H1 (cell line): ENCODE results near the gene SMURF2. TPM values are rescaled to one million over a fixed set of nuclear protein-coding genes. Genes with fewer than 3 reads are reported as not detected.

Source experiments
- CTCF ChIA-PET: fragments of 300-600 bp; sonication (Branson Sonifier 250); formaldehyde crosslinking; loops from one replicate; lab custom pipeline; 2021; ENCODE audit not compliant: partially characterized antibody; lab: Charles Lee
- POLR2A ChIA-PET: fragments of 300-600 bp; sonication (Branson Sonifier 250); formaldehyde crosslinking; loops from one replicate; lab custom pipeline; 2021; ENCODE audit warnings: inconsistent platforms; ENCODE audit not compliant: partially characterized antibody; lab: Charles Lee
- DNase-seq, 2 experiments: peaks; one replicate each; pipeline versions ENCODE4 v3.0.0 to v3.0.0-alpha.2; 2010 to 2022; ENCODE audit warnings: low spot score in 2 of 2, low read depth in 1 of 2, mixed read lengths in 1 of 2
- FAIRE-seq: peaks from 2 replicates; lab custom pipeline; 2011; peaks lifted over from hg19 to GRCh38; lab: Jason Lieb, UNC
- H2AFZ ChIP-seq: 2 replicates; pipeline ENCODE4 v1.8.1; 2012; ENCODE audit warnings: low read length, inconsistent platforms
- H2AK5ac ChIP-seq: 2 replicates; pipeline ENCODE4 v1.6.1; 2013; ENCODE audit warnings: low read depth, low read length
- H2BK120ac ChIP-seq: replicated peaks from 2 replicates; pipeline ENCODE3; 2013; ENCODE audit warnings: low read depth, low read length, inconsistent platforms
- H2BK12ac ChIP-seq: 2 replicates; pipeline ENCODE4 v1.6.1; 2013; ENCODE audit warnings: low read depth, low read length
- H2BK15ac ChIP-seq: 2 replicates; pipeline ENCODE4 v1.6.1; 2013; ENCODE audit warnings: low read length
- H2BK20ac ChIP-seq: 2 replicates; pipeline ENCODE4 v1.6.1; 2013; ENCODE audit warnings: low read length
- H2BK5ac ChIP-seq: 2 replicates; pipeline ENCODE4 v1.6.1; 2013; ENCODE audit warnings: low read depth, low read length
- H3K14ac ChIP-seq: 2 replicates; pipeline ENCODE4 v1.6.1; 2013; ENCODE audit warnings: inconsistent platforms; ENCODE audit not compliant: insufficient read length
- H3K18ac ChIP-seq: 2 replicates; pipeline ENCODE4 v1.6.1; 2013; ENCODE audit warnings: low read length; ENCODE audit errors: extremely low read depth
- H3K23ac ChIP-seq: 2 replicates; pipeline ENCODE4 v1.6.1; 2013; ENCODE audit warnings: inconsistent platforms; ENCODE audit not compliant: insufficient read length
- H3K23me2 ChIP-seq: 2 replicates; pipeline ENCODE4 v1.6.1; 2013; ENCODE audit warnings: low read depth, low read length
- H3K27ac ChIP-seq: 2 replicates; pipeline ENCODE4 v1.6.1; 2011; ENCODE audit warnings: low read depth, low read length, inconsistent platforms
- H3K27me3 ChIP-seq, 4 experiments: replicated peaks in 1 of 4; 1 replicate in 1 of 4; 2 replicates in 3 of 4; pipeline versions ENCODE4 v1.6.1 to v1.8.1; 2011 to 2013; ENCODE audit warnings: low read length in 3 of 4, mild to moderate bottlenecking in 3 of 4, inconsistent platforms in 2 of 4, mixed read lengths in 2 of 4, moderate library complexity in 1 of 4; ENCODE audit not compliant: control insufficient read depth in 3 of 4, insufficient read depth in 3 of 4; ENCODE audit errors: extremely low read depth in 1 of 4
- H3K36me3 ChIP-seq, 4 experiments: 2 replicates each; pipeline versions ENCODE4 v1.6.1 to v1.8.1; 2011 to 2013; ENCODE audit warnings: mild to moderate bottlenecking in 4 of 4, low read length in 3 of 4, moderate library complexity in 2 of 4, control low read depth in 1 of 4, inconsistent platforms in 1 of 4; ENCODE audit not compliant: insufficient read depth in 4 of 4, control insufficient read depth in 2 of 4
- H3K4ac ChIP-seq: replicated peaks from 2 replicates; pipeline ENCODE3; 2013; ENCODE audit warnings: low read length, low read depth, mixed read lengths, inconsistent platforms; ENCODE audit not compliant: insufficient read length
- H3K4me1 ChIP-seq, 4 experiments: replicated peaks in 1 of 4; 1 replicate in 1 of 4; 2 replicates in 3 of 4; pipeline versions ENCODE4 v1.6.1 to v1.8.1; 2011 to 2013; ENCODE audit warnings: low read length in 3 of 4, inconsistent platforms in 2 of 4, mixed read lengths in 1 of 4; ENCODE audit not compliant: insufficient read depth in 4 of 4, control insufficient read depth in 3 of 4
- H3K4me2 ChIP-seq, 2 experiments: 2 replicates each; pipeline versions ENCODE4 v1.6.1 to v1.8.1; 2011 to 2013; ENCODE audit warnings: low read depth in 2 of 2, low read length in 2 of 2, control low read depth in 1 of 2, inconsistent platforms in 1 of 2, mild to moderate bottlenecking in 1 of 2; ENCODE audit not compliant: insufficient read depth in 1 of 2
- H3K4me3 ChIP-seq, 4 experiments: fragments of 200-600, 300-600 bp in 1 of 4; sonication (generic), shearing (Covaris generic), sonication (Bioruptor Twin) in 1 of 4; 2 replicates each; pipeline versions ENCODE4 v1.5.1 to v1.8.1; 2011 to 2016; ENCODE audit warnings: low read length in 4 of 4, low read depth in 3 of 4, control low read depth in 2 of 4, inconsistent platforms in 2 of 4, mild to moderate bottlenecking in 2 of 4, mixed read lengths in 1 of 4, moderate library complexity in 1 of 4; ENCODE audit not compliant: insufficient read depth in 2 of 4; ENCODE audit errors: extremely low read depth in 1 of 4
- H3K56ac ChIP-seq: replicated peaks from 2 replicates; pipeline ENCODE3; 2013; ENCODE audit warnings: low read depth, mild to moderate bottlenecking, mixed read lengths, low read length, inconsistent platforms; ENCODE audit not compliant: insufficient read length
- H3K79me1 ChIP-seq: 2 replicates; pipeline ENCODE4 v1.6.1; 2013; ENCODE audit warnings: low read depth, low read length, control low read depth
- H3K79me2 ChIP-seq, 2 experiments: 2 replicates each; pipeline versions ENCODE4 v1.6.1 to v1.8.1; 2012 to 2013; ENCODE audit warnings: low read length in 2 of 2, mild to moderate bottlenecking in 2 of 2, inconsistent platforms in 1 of 2; ENCODE audit not compliant: insufficient read depth in 2 of 2, control insufficient read depth in 1 of 2
- H3K9ac ChIP-seq, 4 experiments: replicated peaks in 1 of 4; 1 replicate in 1 of 4; 2 replicates in 3 of 4; pipeline versions ENCODE4 v1.6.1 to v1.8.1; 2011 to 2013; ENCODE audit warnings: low read depth in 3 of 4, low read length in 3 of 4, control low read depth in 2 of 4, mild to moderate bottlenecking in 2 of 4, moderate library complexity in 2 of 4, inconsistent platforms in 1 of 4; ENCODE audit errors: extremely low read depth in 1 of 4
- H3K9me3 ChIP-seq, 2 experiments: 2 replicates each; pipeline versions ENCODE4 v1.6.1 to v1.8.1; 2012 to 2013; ENCODE audit warnings: mild to moderate bottlenecking in 2 of 2, moderate library complexity in 2 of 2, control low read depth in 1 of 2, inconsistent platforms in 1 of 2, low read depth in 1 of 2, low read length in 1 of 2, mixed read lengths in 1 of 2; ENCODE audit not compliant: insufficient read depth in 2 of 2
- H4K20me1 ChIP-seq, 2 experiments: replicated peaks in 1 of 2; 2 replicates each; pipeline versions ENCODE3 to v1.8.1; 2011 to 2013; ENCODE audit warnings: inconsistent platforms in 2 of 2, low read length in 2 of 2, mild to moderate bottlenecking in 1 of 2; ENCODE audit not compliant: insufficient read depth in 2 of 2, control insufficient read depth in 1 of 2
- H4K5ac ChIP-seq: 2 replicates; pipeline ENCODE4 v1.6.1; 2013; ENCODE audit warnings: low read length, low read depth, mixed read lengths, inconsistent platforms; ENCODE audit not compliant: insufficient read length
- H4K8ac ChIP-seq: 2 replicates; pipeline ENCODE4 v1.8.0; 2013; ENCODE audit warnings: mild to moderate bottlenecking, moderate library complexity, low read length, inconsistent platforms; ENCODE audit not compliant: insufficient read depth; ENCODE audit errors: extremely low read depth
- H4K91ac ChIP-seq: replicated peaks from 2 replicates; pipeline ENCODE3; 2013; ENCODE audit warnings: low read length, mixed read lengths, inconsistent platforms; ENCODE audit not compliant: insufficient read length
- JUN ChIP-seq: IDR thresholded peaks from 2 replicates; pipeline ENCODE4 v1.6.1; 2011; ENCODE audit warnings: low read depth, mild to moderate bottlenecking, improper control_type of control experiment, low read length
- MAX ChIP-seq: IDR thresholded peaks from 2 replicates; pipeline ENCODE4 v1.6.1; 2012; ENCODE audit warnings: inconsistent platforms
- RXRA ChIP-seq: IDR thresholded peaks from 2 replicates; pipeline ENCODE4 v1.6.1; 2011; ENCODE audit warnings: low read depth, mild to moderate bottlenecking, low read length, moderate library complexity; ENCODE audit not compliant: insufficient read depth
- SP1 ChIP-seq: IDR thresholded peaks from 2 replicates; pipeline ENCODE4 v1.6.1; 2011; ENCODE audit warnings: low read depth, low read length
- WGBS, 2 experiments: shearing (Covaris generic) in 1 of 2; methylation state at CpG; one replicate each; pipeline versions ENCODE4 v1.1.6 to v1.1.7; 2013 to 2015; ENCODE audit warnings: low lambda C conversion rate in 2 of 2, mixed read lengths in 2 of 2, inconsistent platforms in 1 of 2, low coverage in 1 of 2, missing lambda C conversion rate in 1 of 2; ENCODE audit not compliant: insufficient replicate concordance in 2 of 2, insufficient coverage in 1 of 2, insufficient read length in 1 of 2; ENCODE audit errors: extremely low coverage in 1 of 2, missing lambda C conversion rate in 1 of 2; 5-methylcytosine and 5-hydroxymethylcytosine counted together
- polyA plus RNA-seq, 7 experiments: library from polyadenylated mRNA; depleted of rRNA in 3 of 7; stranded (reverse) in 5 of 7; unstranded in 2 of 7; fragments of >200 nt in 5 of 7; fragments of 200-250 nt in 2 of 7; gene quantifications; 1 replicate in 5 of 7; 2 replicates in 1 of 7; 4 replicates in 1 of 7; pipeline versions ENCODE4 v1.2.1 to v1.2.3, GENCODE V29; 2011 to 2013; ENCODE audit warnings: missing spikeins in 2 of 7, mixed read lengths in 2 of 7
- total RNA-seq: library from RNA; stranded (reverse); fragmentation: NEBNext Ultra II Directional; extraction: Animal tissue kit (Norgen Biotek cat#: 25700); gene quantifications from 2 replicates; pipeline ENCODE4 v1.2.1, GENCODE V29; 2021

Gene SMURF2
- total and polyA plus RNA-seq, 2 of the 8 experiments (the other 6 are each of a cell fraction or from before 2014, with no cell fraction given) = 7.2 to 29.2 TPM

GRCh38 chr17:64707050-64707591 is 45.0 kb upstream of the SMURF2 start:
- H2BK12ac ChIP-seq = no peak overlapping the region
- peak in 1 of 2 experiments; percentile 49 for DNase-seq
- no peak overlapping the region for H2BK20ac ChIP-seq
- TF ChIP-seq SP1 = 0 out of 2 replicates have a peak, but pooled peaks have one; percentile 26
- TF ChIP-seq MAX = no peak
- TF ChIP-seq JUN = no peak
- no peak for TF ChIP-seq RXRA
- H4K20me1 ChIP-seq = no peaks in the 10 kb centered on the region
- H3K4ac ChIP-seq = no peak overlapping the region
- H3K4me1 ChIP-seq = peaks cover 0 to 2% (median 0%) of the 10 kb centered on the region in 4 experiments; a peak in 2 of 7 replicates
- ChIA-PET POLR2A (interaction anchor here (0.6 to 0.8 kb wide), 3 partner anchors 10 to 558 kb away, joined by 3 to 4 read pairs (median 3); partner anchors contain the start of gene SMURF2), CTCF (no interaction called here)
- H3K4me3 ChIP-seq = no peak overlapping the region
- no peaks in the 10 kb centered on the region; the same call in 1 of the 2 replicates for H3K23me2 ChIP-seq
- no peak overlapping the region for H3K56ac ChIP-seq
- no peak overlapping the region for H4K8ac ChIP-seq
- no peak overlapping the region for H3K27ac ChIP-seq
- no peak overlapping the region for H2AK5ac ChIP-seq
- no peaks in the 10 kb centered on the region for H3K79me1 ChIP-seq
- H3K9ac ChIP-seq = no peak overlapping the region
- H3K14ac ChIP-seq = no peak overlapping the region
- no peak overlapping the region for H3K18ac ChIP-seq
- no peak overlapping the region for H4K91ac ChIP-seq
- no peak overlapping the region for H3K23ac ChIP-seq
- H2BK15ac ChIP-seq = no peak overlapping the region
- no peak overlapping the region for H2BK5ac ChIP-seq
- H3K9me3 ChIP-seq = no peaks in the 10 kb centered on the region
- H4K5ac ChIP-seq = no peak overlapping the region
- no peaks in the 10 kb centered on the region for H3K27me3 ChIP-seq
- H3K36me3 ChIP-seq = no peaks in the 10 kb centered on the region
- H3K79me2 ChIP-seq = no peaks in the 10 kb centered on the region
- H2AFZ ChIP-seq = peak overlapping the region; percentile 20; the same call in 1 of the 2 replicates
- 86% methylated on average over 10 of the region's 10 CpGs; no CpG with 5 or more reads in 1 of the 2 experiments for WGBS, 2 experiments
- FAIRE-seq = no peak
- H2BK120ac ChIP-seq = no peak overlapping the region
- no peak overlapping the region for H3K4me2 ChIP-seq
